ENCODE data around the gene GIGYF2. TPM values are rescaled to one million over a fixed set of nuclear protein-coding genes. Genes with fewer than 3 reads are reported as not detected.

GIGYF2 gene
- total RNA-seq, 1 experiment from 2014 or later = 46.9 TPM

DNA sequence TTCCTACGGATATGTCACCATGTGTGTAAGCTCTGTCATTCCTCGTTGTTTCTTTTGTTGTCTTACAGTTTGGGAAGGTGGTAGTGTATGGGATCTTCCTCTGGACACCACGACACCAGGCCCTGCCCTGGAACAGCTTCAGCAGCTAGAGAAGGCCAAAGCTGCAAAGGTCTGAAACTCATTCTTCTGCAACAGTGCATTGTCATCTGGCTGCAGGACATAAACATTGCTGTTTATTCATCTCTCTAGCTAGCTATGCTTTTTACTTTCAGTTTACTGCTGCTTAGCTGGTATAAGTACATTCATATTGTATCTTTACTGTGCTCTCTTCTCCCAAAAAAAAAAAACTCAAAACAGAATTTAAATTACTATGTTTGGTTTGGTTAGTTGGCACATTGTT, 118.4 kb downstream of the GIGYF2 start:
- DNase-seq (ENCODE audit: low read depth) = no peak

DNA sequence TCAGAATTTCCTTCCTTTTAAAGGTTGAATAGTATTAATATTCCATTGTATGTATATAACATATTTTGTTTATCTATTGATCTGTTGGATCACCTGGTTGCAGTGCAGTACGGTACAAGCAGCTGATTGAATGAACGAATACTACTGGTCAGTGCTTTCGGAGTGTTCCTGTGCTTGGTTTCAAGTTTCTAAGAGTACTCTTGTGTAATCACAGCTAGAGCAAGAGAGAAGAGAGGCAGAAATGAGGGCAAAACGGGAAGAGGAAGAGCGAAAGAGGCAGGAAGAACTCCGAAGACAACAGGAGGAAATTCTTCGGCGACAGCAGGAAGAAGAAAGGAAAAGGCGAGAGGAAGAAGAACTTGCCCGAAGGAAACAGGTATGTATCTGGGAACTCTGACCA, 119.5 kb downstream of the GIGYF2 start:
- DNase-seq (ENCODE audit: low read depth) = no peak

DNA sequence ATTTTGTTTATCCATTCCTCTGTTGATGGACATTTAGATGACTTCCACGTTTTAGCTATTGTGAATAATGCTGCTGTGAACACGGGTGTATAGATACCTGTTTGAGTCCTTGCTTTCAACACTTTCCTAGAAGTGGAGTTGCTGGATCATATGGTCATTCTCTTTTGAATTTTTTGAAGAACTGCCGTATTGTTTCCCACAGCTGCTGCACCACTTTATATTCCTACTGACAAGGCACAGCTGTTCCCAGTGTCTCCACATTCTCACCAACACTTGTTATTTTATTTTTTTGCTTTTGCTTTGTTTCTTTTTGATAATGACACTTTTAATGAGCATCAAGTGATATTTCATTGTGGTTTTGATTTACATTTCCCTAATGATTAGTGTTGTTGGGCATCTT, 120.6 kb downstream of the GIGYF2 start:
- no peak for DNase-seq (ENCODE audit: low read depth)

DNA sequence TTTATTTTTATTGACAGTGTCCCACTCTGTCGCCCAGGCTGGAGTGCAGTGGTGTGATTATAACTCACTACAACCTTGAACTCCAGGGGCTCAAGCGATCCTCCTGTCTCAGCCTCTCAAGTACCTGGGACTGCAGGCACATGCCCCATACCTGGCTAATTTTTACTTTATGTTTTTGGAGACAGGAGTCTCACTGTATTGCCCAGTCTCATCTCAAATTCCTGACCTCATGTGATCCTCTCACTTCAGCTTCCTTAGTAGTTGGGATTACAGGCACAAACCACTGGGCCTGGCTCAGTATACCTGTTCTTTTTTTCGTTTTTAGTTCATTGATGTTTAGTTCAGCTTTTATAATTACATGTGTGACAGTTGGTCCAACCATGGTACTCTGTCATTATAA, 132.9 kb downstream of the GIGYF2 start:
- DNase-seq (ENCODE audit: low read depth) = no peak

DNA sequence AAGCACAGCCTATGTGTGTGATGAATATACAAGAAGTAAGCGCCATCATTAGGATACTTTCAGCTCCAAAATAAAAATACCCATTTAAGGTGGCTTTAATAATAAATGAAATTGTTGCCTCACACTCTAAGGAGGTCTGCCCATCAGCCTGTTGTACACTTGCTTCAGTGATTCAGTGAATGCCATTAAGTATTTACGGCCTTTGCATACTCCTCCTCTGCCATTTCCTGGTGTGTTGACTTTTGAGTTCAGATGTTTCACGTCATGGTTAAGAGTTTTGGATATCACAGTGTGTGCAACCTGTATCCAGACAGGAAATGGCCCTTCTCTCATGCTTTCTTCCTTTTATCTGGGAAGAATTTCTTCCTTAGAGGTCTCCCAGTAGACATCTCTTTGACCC, 134.4 kb downstream of the GIGYF2 start:
- DNase-seq (ENCODE audit: low read depth) = no peak

DNA sequence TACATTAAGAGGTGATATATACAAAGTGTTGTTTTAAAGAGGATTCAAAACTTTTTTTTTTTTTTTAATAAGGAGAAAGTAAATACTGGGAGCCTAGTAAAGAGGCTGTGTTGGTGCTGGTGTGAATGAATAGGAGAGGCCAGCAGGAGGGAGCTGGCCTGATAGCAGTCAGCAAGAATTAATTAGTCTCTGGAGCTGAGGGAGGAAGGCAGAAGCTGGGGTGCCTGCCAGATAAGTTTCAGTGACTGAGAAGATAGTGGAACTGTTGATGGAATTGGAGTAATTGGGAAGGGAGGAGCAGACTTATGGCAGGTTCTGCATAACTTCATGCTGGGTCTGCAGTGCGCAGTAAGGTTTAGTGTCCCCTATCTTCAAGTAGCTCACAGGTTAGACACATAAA, 136.7 kb downstream of the GIGYF2 start:
- DNase-seq (ENCODE audit: low read depth) = no peak

DNA sequence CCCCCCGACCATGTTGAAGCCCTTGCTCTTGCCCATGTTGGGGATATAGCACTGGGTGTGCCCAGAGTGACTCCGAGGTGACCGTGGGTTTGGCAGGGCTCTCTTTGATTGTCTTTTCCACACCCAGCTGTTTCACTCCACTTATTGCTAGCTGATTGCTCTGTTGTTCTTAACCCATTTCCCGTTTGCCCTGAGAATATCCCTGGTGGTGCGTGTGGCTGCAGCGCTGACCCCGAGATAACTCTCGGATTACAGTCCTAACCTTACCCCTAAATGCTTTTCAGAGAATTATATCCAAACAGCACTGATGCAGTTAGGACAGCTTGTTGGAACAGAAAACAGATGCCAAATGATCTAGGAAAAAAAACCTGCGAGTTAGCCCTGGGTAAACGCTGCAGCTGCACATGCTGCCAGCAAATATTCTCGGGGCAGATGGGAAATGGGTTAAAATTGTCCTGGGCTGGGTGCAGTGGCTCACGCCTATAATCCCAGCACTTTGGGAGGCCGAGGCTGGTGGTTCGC, 138.6 kb downstream of the GIGYF2 start:
- no peak for DNase-seq (ENCODE audit: low read depth)

DNA sequence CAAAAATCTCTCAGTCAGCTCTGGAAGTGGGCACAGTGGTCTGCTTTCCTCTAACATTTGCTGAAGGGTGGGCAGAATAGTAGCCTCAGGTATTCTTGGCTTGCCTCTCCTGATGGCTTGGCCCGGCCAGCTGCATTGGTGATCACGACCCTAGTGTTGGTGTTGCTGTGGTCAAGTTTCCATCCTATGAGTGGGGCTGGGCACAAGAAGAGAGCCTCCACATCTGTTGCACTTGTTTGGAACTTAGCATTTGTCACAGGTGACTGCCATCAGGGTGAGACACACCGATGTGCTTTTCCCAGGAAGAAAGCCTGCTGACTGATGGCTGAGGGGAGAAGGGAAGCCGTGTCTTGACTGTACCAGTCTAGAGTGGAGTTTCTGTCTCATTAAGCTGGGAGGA, 139.8 kb downstream of the GIGYF2 start:
- DNase-seq (ENCODE audit: low read depth) = no peak

DNA sequence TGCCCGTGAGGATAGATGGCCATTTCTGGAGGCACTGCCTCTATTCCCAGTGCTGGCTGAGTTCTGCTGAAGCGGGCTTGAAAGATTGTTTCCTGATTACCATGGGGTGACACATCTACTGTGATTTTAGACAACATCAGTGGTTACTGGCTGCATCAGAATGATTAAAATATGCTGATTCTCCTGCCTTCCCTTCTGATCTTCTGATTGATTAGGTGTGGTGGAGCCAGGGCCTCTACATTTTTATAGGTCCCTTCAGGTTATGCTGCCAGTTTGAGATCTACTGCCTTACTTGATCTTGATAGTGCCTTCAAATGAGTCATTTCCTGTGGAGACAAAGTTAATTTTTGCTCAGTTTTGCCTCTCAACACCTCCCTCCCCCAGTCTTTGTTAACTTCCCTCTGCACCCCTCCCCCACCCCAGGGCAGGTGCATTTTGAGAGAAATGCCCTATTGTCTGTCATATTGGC, 141.3 kb downstream of the GIGYF2 start:
- DNase-seq (ENCODE audit: low read depth) = peak; percentile 55

DNA sequence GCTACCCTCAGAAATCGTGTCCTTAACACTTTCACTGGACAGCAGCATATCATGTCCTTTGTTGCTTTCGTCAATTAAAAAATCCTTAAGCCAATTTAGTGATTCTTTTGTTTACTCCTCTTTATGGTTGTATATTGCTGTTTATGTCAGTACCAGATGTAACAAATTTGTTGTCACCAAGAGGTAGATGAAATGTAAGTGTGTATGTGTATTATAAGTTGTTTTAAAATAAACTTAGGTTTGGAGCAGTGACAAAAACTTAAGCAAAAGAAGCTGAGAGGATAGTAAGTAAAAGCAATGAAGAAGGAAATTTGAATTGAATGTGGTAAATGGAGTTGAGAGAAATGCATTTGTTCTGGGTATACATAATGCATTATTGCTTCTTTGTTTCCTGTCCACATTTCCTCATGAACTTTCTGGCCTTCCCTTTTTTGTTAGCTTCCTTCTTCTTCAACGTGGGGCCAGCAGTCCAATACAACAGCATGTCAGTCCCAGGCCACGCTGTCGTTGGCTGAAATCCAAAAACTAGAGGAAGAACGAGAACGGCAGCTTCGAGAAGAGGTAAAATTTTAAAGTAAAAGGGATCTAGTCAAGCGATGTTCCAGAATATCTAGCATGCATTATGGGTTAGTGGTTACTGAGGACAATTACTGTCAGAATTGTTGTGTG, 142.4 kb downstream of the GIGYF2 start:
- no peak for DNase-seq (ENCODE audit: low read depth)

DNA sequence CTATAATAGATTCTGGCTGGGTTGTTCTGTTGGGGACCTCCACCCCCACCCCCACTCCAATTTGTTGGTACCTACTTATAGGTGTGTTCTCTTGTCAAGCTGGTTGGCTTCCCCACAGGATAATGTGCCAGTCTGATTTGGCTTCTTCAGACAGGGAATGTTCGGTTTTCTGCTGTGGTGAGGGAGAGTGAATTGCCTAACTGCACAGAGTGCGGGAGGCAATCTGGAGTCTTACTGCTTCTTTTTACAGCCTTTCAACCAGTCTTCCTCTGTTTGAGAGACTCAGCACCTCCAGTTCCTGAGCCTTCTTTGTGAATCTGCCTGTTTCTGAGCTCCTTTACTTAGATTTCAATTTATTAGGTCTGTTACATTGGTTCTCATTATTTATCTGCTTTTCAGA, 145.6 kb downstream of the GIGYF2 start:
- DNase-seq (ENCODE audit: low read depth) = no peak

DNA sequence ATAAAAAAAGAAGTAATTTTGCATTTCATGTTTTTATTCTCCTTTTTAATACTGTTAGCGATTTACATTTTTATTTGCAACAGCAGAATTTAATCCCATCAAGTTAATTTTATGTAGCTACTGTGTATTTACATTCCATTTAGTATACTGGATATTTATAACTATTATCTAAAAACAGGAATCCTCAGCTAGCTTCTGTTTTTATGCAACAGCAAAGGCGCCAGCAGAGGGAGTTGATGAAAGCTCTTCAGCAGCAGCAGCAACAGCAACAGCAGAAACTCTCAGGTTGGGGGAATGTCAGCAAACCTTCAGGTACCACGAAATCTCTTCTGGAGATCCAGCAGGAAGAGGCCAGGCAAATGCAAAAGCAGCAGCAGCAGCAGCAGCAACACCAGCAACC, 146.7 kb downstream of the GIGYF2 start:
- no peak for DNase-seq (ENCODE audit: low read depth)

DNA sequence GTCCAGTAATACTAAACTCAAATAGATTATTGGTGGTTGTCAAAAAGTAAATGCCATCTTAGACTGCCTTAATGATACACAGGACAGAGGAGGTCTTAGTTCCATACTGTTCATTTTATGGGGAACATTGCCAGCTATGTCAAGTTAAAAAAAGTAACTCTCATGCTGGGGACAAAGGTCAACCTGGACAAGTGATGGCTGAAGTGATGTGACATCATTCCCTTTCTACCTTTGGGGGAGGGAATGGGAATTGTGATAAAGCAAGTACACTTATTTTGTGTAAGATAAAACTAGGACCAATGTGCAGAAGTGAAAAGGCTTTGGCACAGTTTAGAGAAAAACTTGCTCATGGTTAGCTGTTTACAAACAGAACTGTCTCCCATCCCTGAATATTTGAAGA, 148.9 kb downstream of the GIGYF2 start:
- no peak for DNase-seq (ENCODE audit: low read depth)

DNA sequence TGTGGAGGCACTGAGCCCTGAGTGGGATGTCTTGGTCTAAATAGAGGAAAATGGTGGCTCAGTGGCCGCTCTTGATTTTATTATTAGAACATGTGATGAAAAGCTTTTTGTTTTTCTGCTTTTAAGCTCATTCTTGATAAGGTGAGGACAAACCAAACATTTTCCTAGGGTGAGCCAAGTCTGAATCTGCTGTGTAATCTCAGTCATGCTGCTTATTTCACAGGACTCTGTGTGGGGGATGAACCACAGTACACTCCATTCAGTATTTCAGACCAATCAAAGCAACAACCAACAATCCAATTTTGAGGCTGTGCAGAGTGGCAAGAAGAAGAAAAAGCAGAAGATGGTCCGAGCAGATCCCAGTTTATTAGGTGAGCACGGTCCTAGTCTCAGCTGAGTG, 152.9 kb downstream of the GIGYF2 start:
- DNase-seq (ENCODE audit: low read depth) = no peak

DNA sequence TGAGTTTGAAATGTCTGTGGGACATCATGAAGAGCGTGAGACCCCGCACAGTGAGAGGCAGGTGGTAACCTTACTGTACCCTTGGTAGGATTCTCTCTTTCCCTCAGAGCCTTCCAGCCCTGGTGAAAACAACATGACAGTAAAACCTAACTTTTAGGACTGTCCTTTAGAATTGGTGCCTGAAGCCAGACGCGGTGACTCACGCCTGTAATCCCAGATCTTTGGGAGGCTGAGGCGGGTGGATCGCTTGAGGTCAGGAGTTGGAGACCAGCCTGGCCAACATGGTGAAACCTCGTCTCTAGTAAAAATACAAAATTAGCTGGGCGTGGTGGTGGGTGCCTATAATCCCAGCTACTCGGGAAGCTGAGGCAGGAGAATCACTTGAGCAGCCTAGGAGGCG, 154.9 kb downstream of the GIGYF2 start:
- peak; percentile 75 for DNase-seq (ENCODE audit: low read depth)

DNA sequence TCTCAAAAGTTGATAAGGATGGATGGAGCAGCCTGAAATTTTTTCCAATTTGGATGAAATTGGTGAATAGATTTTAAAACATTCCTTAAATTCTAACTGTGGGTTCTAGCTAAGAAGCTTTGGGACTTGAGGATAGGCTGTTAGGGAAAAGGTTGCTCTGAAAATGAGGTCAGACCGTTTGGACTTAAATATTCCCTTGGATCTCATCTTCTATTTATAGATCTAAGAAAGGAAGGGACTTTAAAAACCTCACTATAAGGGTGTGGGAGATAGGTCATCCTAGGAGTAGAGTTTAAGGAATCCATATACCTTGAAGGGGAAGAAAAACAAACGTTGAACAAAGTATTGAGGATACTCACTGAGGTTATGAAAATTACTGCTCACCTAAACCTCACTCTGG, 155.5 kb downstream of the GIGYF2 start:
- no peak for DNase-seq (ENCODE audit: low read depth)

DNA sequence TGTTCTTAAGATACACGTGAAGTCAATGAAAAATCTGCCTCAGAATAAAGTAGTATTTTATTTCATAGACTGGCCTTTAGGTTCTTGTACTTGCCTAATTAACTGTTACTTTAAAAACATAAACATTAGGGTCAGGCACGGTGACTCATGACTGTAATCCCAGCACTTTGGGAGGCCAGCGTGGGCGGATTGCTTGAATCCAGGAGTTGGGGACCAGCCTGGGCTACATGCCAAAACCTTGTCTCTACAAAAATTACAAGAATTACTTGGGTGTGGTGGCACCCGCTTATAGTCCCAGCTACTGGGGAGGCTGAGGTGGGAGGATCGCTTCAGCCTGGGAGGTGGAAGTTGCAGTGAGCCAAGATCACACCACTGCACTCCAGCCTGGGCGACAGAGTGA, 157.0 kb downstream of the GIGYF2 start:
- peak; percentile 93 for DNase-seq (ENCODE audit: low read depth)

DNA sequence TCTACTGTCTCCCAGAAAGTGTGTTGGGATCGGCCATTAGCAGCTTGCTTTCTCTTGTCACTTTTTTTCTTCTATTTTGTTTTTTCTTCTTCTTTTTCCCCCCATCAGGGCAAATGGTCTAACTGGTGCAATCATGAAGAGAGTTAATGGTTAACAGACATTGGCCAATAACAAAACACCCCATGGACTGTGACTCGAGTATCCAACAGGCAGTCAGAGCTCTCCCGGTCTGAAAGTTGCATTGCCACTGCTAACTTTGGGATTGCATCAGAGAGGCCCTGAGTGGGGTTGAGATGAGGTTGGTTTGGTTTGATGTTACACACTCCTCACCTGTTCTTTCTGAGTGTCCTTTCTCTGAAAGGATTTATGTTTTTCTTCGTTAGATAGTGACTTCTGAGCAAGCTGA, 160.0 kb downstream of the GIGYF2 start:
- DNase-seq (ENCODE audit: low read depth) = no peak

DNA sequence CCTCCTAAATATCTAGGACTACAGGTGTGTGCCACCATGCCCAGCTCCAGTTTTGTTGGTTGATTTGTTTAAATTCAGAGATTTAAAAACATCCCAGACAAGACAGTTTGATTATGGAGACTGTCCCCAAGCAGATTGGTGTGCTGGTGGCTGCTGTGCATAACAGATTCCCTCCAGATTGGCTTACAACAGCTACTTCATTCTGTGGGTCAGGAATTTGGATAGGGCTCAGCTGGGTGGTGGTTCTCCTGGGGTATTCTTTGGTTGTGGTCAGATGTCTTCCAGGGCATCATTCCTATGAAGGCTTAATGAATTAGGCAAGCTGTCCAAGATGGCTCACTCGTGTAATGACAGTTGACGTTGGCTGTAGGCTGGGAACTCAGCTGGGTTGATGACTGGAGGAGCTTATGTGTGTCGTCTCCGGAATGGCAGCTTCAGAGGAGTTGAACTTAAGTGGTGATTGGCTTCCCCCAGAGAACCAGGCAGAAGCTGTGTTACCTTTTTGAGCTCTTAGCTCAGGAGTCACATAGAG, 162.3 kb downstream of the GIGYF2 start:
- no peak for DNase-seq (ENCODE audit: low read depth)

DNA sequence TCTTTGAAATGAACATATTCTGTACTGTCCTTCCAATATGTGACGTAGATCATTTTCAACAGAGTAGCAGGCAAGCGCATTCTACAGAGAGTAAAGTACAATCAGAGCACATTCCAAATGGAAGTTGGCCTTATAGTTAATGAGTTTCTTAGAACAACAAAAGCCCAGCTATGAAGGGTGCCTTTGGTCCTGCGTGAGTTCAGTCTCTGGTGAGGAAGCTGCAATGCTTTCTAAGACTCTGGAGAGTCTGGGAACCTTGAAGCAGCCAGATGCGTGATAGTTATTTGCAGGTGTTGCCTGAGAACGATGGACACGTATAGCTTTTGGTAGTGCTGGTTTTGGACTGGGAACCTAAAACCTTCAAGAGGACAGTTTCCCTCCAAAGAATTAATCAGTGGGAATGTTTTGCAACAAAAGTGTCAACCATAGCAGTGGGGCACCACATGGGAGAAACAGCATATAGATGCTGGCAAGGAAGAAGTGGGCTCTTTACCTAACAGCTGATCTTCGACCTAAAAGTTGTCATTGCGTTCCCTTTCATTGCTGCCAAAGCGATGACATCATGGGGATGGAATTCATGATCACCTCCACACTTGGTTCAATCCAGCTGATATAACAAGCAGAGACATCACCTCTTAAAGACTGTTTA, 163.6 kb downstream of the GIGYF2 start:
- DNase-seq (ENCODE audit: low read depth) = no peak

DNA sequence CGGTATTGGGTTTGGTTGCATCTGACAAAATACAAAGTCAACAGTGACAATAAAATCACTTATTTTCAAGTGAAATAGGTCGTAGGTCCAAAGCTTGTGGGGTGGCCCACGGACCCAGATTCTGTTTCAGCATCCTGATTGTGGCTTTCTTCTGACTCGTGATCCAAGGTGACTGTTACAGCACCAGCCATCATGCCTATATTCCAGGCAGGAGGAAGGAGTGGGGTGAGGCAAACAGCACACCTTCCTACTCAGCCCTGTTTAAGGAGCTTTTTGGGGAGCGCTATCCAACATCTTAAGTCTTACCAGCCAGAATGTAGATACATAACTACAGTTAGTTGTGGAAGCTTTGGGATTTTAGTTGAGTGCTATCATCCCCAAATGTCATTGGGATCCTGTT, 164.2 kb downstream of the GIGYF2 start:
- DNase-seq (ENCODE audit: low read depth) = no peak

DNA sequence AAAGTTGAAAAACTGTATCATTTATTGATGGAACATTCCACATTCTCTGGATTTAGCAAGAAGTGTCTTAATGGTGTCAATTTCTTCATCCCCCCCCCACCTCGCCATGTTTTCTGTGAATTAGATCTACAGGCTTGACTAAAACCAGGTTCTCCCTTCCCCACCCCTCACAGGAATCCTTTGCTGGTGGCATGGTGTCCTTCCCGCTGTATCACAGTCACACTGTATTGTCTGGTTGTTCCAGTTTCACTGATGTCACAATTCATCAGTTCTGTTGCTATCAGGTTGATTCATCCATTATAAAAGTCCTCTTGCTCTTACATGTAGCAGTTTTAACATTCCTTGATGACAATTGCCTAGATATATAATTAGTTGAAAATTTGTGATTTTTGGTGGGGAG, 166.9 kb downstream of the GIGYF2 start:
- DNase-seq (ENCODE audit: low read depth) = no peak

DNA sequence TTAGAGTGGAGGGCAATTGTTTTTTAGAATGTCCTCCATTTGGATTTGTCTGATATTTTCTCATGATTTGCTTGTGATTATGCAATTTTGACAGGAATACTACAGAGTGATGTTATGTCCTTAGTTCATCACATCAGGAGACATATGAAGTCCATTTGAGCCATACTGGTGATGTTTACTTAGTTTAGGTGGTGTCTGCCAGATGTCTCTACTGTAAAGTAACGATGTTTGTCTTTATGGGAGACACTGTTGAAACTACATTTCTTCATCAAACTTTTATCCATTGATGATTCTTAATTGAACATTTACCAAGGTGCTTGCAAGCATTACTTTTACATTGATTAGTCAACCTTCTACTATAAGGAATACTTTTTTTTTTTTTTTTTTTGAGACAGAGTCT, 168.0 kb downstream of the GIGYF2 start:
- no peak for DNase-seq (ENCODE audit: low read depth)
